HG03097 (cell line): ENCODE data around the gene PNMA8B.
"Not testable (repeated sequence)": the region's sequence is repeated elsewhere in the genome, so short reads cannot be mapped to it uniquely, and the experiment has no call there.

Experiments
- ATAC-seq: cut with Tn5 transposase; IDR thresholded peaks from one replicate; pipeline ENCODE4 v1.9.1; 2021; ENCODE audit not compliant: unreplicated experiment, low FRiP score

The PNMA8B gene

GRCh38 chr19:46495786-46496099 is at the start of gene PNMA8B:
Gene PNMA8B, minus strand, starts transcription at chr19:46495867. Its CDS starts 402 bp downstream, at chr19:46495465.
- ATAC-seq, result no peak

- ATAC-seq, result no peak
Measured at GRCh38 chr19:46544651-46545050, 49.0 kb upstream of the PNMA8B start.

- no peak for ATAC-seq
Measured at GRCh38 chr19:46542428-46543230, 47.0 kb upstream of the PNMA8B start.

- ATAC-seq, result no peak
Measured at GRCh38 chr19:46537136-46538097, 41.8 kb upstream of the PNMA8B start.

GRCh38 chr19:46536391-46536790 is 40.7 kb upstream of the PNMA8B start:
- no peak for ATAC-seq

GRCh38 chr19:46533621-46534081 is 38.0 kb upstream of the PNMA8B start:
- no peak for ATAC-seq

GRCh38 chr19:46533078-46533620 is 37.5 kb upstream of the PNMA8B start:
- no peak for ATAC-seq

- ATAC-seq, result no peak
Measured at GRCh38 chr19:46530636-46531035, 35.0 kb upstream of the PNMA8B start.

GRCh38 chr19:46529622-46530451 is 34.2 kb upstream of the PNMA8B start:
- ATAC-seq, result no peak

GRCh38 chr19:46528601-46529590 is 33.2 kb upstream of the PNMA8B start:
- ATAC-seq, result no peak

- not testable (repeated sequence) for ATAC-seq
Measured at GRCh38 chr19:46526801-46527200, 31.1 kb upstream of the PNMA8B start.

- no peak for ATAC-seq
Measured at GRCh38 chr19:46524308-46524707, 28.6 kb upstream of the PNMA8B start.

- ATAC-seq, result not testable (repeated sequence)
Measured at GRCh38 chr19:46522988-46523387, 27.3 kb upstream of the PNMA8B start.

GRCh38 chr19:46521241-46521868 is 25.7 kb upstream of the PNMA8B start:
- ATAC-seq, result no peak

GRCh38 chr19:46520616-46521015 is 24.9 kb upstream of the PNMA8B start:
- ATAC-seq, result no peak

GRCh38 chr19:46517471-46517870 is 21.8 kb upstream of the PNMA8B start:
- no peak for ATAC-seq

- ATAC-seq, result no peak
Measured at GRCh38 chr19:46515879-46516350, 20.2 kb upstream of the PNMA8B start.

GRCh38 chr19:46515290-46515609 is 19.6 kb upstream of the PNMA8B start:
- ATAC-seq, result no peak
